NCI-H2081 (cell line): ENCODE data around the gene NOBOX.
"Not testable (repeated sequence)": the region's sequence is repeated elsewhere in the genome, so short reads cannot be mapped to it uniquely, and the experiment has no call there.

ENCODE experiments used
- DNase-seq, 2 experiments: peaks; one replicate each; lab custom pipeline; 2025; lab: John Stamatoyannopoulos, UW

NOBOX gene

GRCh38 chr7:144391823-144392255 lies 11.7 kb downstream of the NOBOX start:
- peak; percentile 57 to 58 for DNase-seq

GRCh38 chr7:144391014-144391413 lies 12.5 kb downstream of the NOBOX start:
- DNase-seq = no peak

- no peak for DNase-seq
Measured at GRCh38 chr7:144390481-144390880, 13.0 kb downstream of the NOBOX start.

GRCh38 chr7:144388950-144389349 lies 14.5 kb downstream of the NOBOX start:
- no peak for DNase-seq

- DNase-seq = no peak
Measured at GRCh38 chr7:144386741-144387140, 16.8 kb downstream of the NOBOX start.

- no peak for DNase-seq
Measured at GRCh38 chr7:144384555-144385245, 18.8 kb downstream of the NOBOX start.

GRCh38 chr7:144384071-144384470 lies 19.4 kb downstream of the NOBOX start:
- DNase-seq = no peak

- DNase-seq = no peak
Measured at GRCh38 chr7:144379776-144380384, 23.6 kb downstream of the NOBOX start.

- no peak for DNase-seq
Measured at GRCh38 chr7:144378651-144379050, 24.8 kb downstream of the NOBOX start.

- DNase-seq = not testable (repeated sequence)
Measured at GRCh38 chr7:144369221-144369620, 34.3 kb downstream of the NOBOX start.

- not testable (repeated sequence) for DNase-seq
Measured at GRCh38 chr7:144367250-144367649, 36.2 kb downstream of the NOBOX start.

- not testable (repeated sequence) for DNase-seq
Measured at GRCh38 chr7:144365523-144365922, 38.0 kb downstream of the NOBOX start.

GRCh38 chr7:144362061-144362460 lies 41.4 kb downstream of the NOBOX start:
- not testable (repeated sequence) for DNase-seq

GRCh38 chr7:144356860-144357259 lies 46.6 kb downstream of the NOBOX start:
- DNase-seq = not testable (repeated sequence)

GRCh38 chr7:144356185-144356584 lies 47.3 kb downstream of the NOBOX start:
- DNase-seq = not testable (repeated sequence)

- DNase-seq = not testable (repeated sequence)
Measured at GRCh38 chr7:144355176-144355822, 48.2 kb downstream of the NOBOX start, which contains the start of gene ARHGEF5. ARHGEF5 (plus strand) TSS chr7:144355402; CDS start chr7:144362670, 7,268 bp downstream.

GRCh38 chr7:144351667-144352066 lies 51.8 kb downstream of the NOBOX start:
- DNase-seq = not testable (repeated sequence)

GRCh38 chr7:144348625-144349024 lies 54.9 kb downstream of the NOBOX start:
- DNase-seq = not testable (repeated sequence)
